GM18951 (cell line): ENCODE measurements around the gene TMEM62.
"Not testable (repeated sequence)": the region's sequence is repeated elsewhere in the genome, so short reads cannot be mapped to it uniquely, and the experiment has no call there.

Experiments
- POLR2A ChIP-seq: IDR thresholded peaks from 4 replicates; pipeline ENCODE4 v1.6.1; 2011; ENCODE audit warnings: mild to moderate bottlenecking; ENCODE audit not compliant: insufficient read length, insufficient read depth; ENCODE audit errors: extremely low read depth
- in situ Hi-C: fragments of 300-500 bp; cut with MboI; formaldehyde crosslinking; loops from one replicate; pipeline ENCODE4 v1.12.0; 2022; ENCODE audit warnings: low sequenced_read_pairs, mixed read lengths, inconsistent platforms; ENCODE audit not compliant: unreplicated experiment

Gene TMEM62

GRCh38 chr15:43134157-43134635 lies 810 bp downstream of the TMEM62 start:
- in situ Hi-C loops = no loop called here
- TF ChIP-seq POLR2A = no peak

- in situ Hi-C loops = no loop called here
- no peak for TF ChIP-seq POLR2A
Measured at GRCh38 chr15:43135351-43135750, 2.0 kb downstream of the TMEM62 start.

- no peak for TF ChIP-seq POLR2A
- in situ Hi-C loops = no loop called here
Measured at GRCh38 chr15:43143203-43143941, 10.0 kb downstream of the TMEM62 start.

- in situ Hi-C loops = no loop called here
- TF ChIP-seq POLR2A = no peak
Measured at GRCh38 chr15:43144512-43144911, 11.1 kb downstream of the TMEM62 start.

- in situ Hi-C loops = no loop called here
- TF ChIP-seq POLR2A = no peak
Measured at GRCh38 chr15:43146184-43146583, 12.8 kb downstream of the TMEM62 start.

GRCh38 chr15:43150191-43150929 lies 17.0 kb downstream of the TMEM62 start:
- in situ Hi-C loops = no loop called here
- TF ChIP-seq POLR2A = no peak

GRCh38 chr15:43151688-43152087 lies 18.3 kb downstream of the TMEM62 start:
- no peak for TF ChIP-seq POLR2A
- in situ Hi-C loops = no loop called here

- no peak for TF ChIP-seq POLR2A
- in situ Hi-C loops = no loop called here
Measured at GRCh38 chr15:43153269-43153668, 19.9 kb downstream of the TMEM62 start.

GRCh38 chr15:43165801-43166325 lies 32.5 kb downstream of the TMEM62 start:
- in situ Hi-C loops = no loop called here
- no peak for TF ChIP-seq POLR2A

- in situ Hi-C loops = not testable (repeated sequence)
Measured at GRCh38 chr15:43167261-43167660, 33.9 kb downstream of the TMEM62 start.

GRCh38 chr15:43168192-43169107 lies 35.1 kb downstream of the TMEM62 start:
- TF ChIP-seq POLR2A = no peak
- in situ Hi-C loops = no loop called here

- TF ChIP-seq POLR2A = no peak
- in situ Hi-C loops = no loop called here
Measured at GRCh38 chr15:43169888-43170287, 36.5 kb downstream of the TMEM62 start.

- in situ Hi-C loops = not testable (repeated sequence)
Measured at GRCh38 chr15:43175656-43176309, 42.4 kb downstream of the TMEM62 start.

- in situ Hi-C loops = not testable (repeated sequence)
Measured at GRCh38 chr15:43177147-43177546, 43.8 kb downstream of the TMEM62 start.
